Neural cell (in vitro differentiated cells): ENCODE results near the gene RNF13. TPM values are rescaled to one million over a fixed set of nuclear protein-coding genes. Genes with fewer than 3 reads are reported as not detected.
A peak's percentile ranks its signal among the peaks of the same experiment; 100 is the strongest.

Source experiments
- H2AFZ ChIP-seq: fragments of 200-600, 300-800 bp; sonication (generic), shearing (Covaris generic); 2 replicates; pipeline ENCODE4 v1.6.0; 2014; ENCODE audit warnings: low read depth, mild to moderate bottlenecking, antibody characterized with exemption, low read length, moderate library complexity
- H3F3A ChIP-seq: fragments of 200-600 bp; shearing (Covaris generic); 2 replicates; pipeline ENCODE4 v1.6.1; 2016; ENCODE audit warnings: mild to moderate bottlenecking, moderate library complexity, mixed read lengths, antibody characterized with exemption, low read length; ENCODE audit not compliant: insufficient read depth, poor library complexity, severe bottlenecking
- H3K27ac ChIP-seq: fragments of 200-600, 300-800 bp; sonication (generic), shearing (Covaris generic); 2 replicates; pipeline ENCODE4 v1.5.1; 2014; ENCODE audit warnings: mild to moderate bottlenecking, low read length, moderate library complexity
- H3K27me3 ChIP-seq: fragments of 300-800, 200-600 bp; sonication (generic), shearing (Covaris generic); 2 replicates; pipeline ENCODE4 v1.6.0; 2014; ENCODE audit warnings: mild to moderate bottlenecking, low read depth, low read length, moderate library complexity; ENCODE audit not compliant: insufficient read depth
- H3K36me3 ChIP-seq: fragments of 300-800, 200-600 bp; sonication (generic), shearing (Covaris generic); 2 replicates; pipeline ENCODE4 v1.5.1; 2014; ENCODE audit warnings: mild to moderate bottlenecking, antibody characterized with exemption, low read length, moderate library complexity; ENCODE audit not compliant: insufficient read depth
- H3K4me2 ChIP-seq: fragments of 300-800, 200-600 bp; sonication (generic), shearing (Covaris generic); 2 replicates; pipeline ENCODE4 v1.6.0; 2014; ENCODE audit warnings: mild to moderate bottlenecking, low read length
- H3K4me3 ChIP-seq: fragments of 300-800, 200-600 bp; sonication (generic), shearing (Covaris generic); 2 replicates; pipeline ENCODE4 v1.5.1; 2014; ENCODE audit warnings: mild to moderate bottlenecking, low read length, moderate library complexity
- H3K79me2 ChIP-seq: fragments of 200-600 bp; shearing (Covaris generic); replicated peaks from 2 replicates; pipeline ENCODE4 v1.6.0; 2014; ENCODE audit warnings: mild to moderate bottlenecking, low read length, moderate library complexity; ENCODE audit not compliant: insufficient read depth
- H3K9ac ChIP-seq: fragments of 300-800, 200-600 bp; sonication (generic), shearing (Covaris generic); 2 replicates; pipeline ENCODE4 v1.6.1; 2016; ENCODE audit warnings: mild to moderate bottlenecking, low read length, mixed read lengths
- H3K9me2 ChIP-seq: fragments of 200-600 bp; shearing (Covaris generic); 2 replicates; pipeline ENCODE4 v1.6.1; 2016; ENCODE audit warnings: mild to moderate bottlenecking, low read length, mixed read lengths; ENCODE audit not compliant: insufficient read depth
- H3K9me3 ChIP-seq: fragments of 200-600, 300-800 bp; sonication (generic), shearing (Covaris generic); 2 replicates; pipeline ENCODE4 v1.6.1; 2016; ENCODE audit warnings: mild to moderate bottlenecking, mixed run types, low read length, moderate library complexity, mixed read lengths
- H4K20me1 ChIP-seq: fragments of 200-600 bp; shearing (Covaris generic); 2 replicates; pipeline ENCODE4 v1.6.1; 2016; ENCODE audit warnings: mild to moderate bottlenecking, mixed run types; ENCODE audit not compliant: insufficient read depth
- EP300 ChIP-seq: fragments of 450-650 bp; conservative IDR thresholded peaks from 2 replicates; pipeline ENCODE4 v1.6.1; 2014; ENCODE audit warnings: antibody characterized with exemption, mild to moderate bottlenecking, moderate library complexity; ENCODE audit not compliant: poor library complexity, severe bottlenecking
- EZH2 ChIP-seq: fragments of 200-600, 300-800 bp; shearing (Covaris generic), sonication (generic); IDR thresholded peaks from 2 replicates; pipeline ENCODE4 v1.6.1; 2014; ENCODE audit warnings: antibody characterized with exemption, low read length, borderline replicate concordance, mild to moderate bottlenecking; ENCODE audit not compliant: insufficient read depth, poor library complexity, severe bottlenecking
- MXI1 ChIP-seq: fragments of 450-650 bp; conservative IDR thresholded peaks from 2 replicates; pipeline ENCODE4 v1.6.1; 2014; ENCODE audit warnings: antibody characterized with exemption, mild to moderate bottlenecking; ENCODE audit not compliant: poor library complexity, severe bottlenecking
- POLR2AphosphoS5 ChIP-seq: IDR thresholded peaks from 2 replicates; pipeline ENCODE4 v1.6.1; 2012
- RAD21 ChIP-seq: fragments of 450-650 bp; conservative IDR thresholded peaks from 2 replicates; pipeline ENCODE4 v1.6.1; 2014; ENCODE audit warnings: antibody characterized with exemption, mild to moderate bottlenecking, moderate library complexity
- SMC3 ChIP-seq: fragments of 450-650 bp; conservative IDR thresholded peaks from 2 replicates; pipeline ENCODE4 v1.6.1; 2014; ENCODE audit warnings: antibody characterized with exemption, mild to moderate bottlenecking, moderate library complexity; ENCODE audit not compliant: poor library complexity
- TAF1 ChIP-seq: IDR thresholded peaks from 2 replicates; pipeline ENCODE4 v1.6.1; 2012; ENCODE audit warnings: low read depth
- polyA plus RNA-seq: library from polyadenylated mRNA; depleted of rRNA; stranded (reverse); fragments of >200 nt; gene quantifications from 2 replicates; pipeline ENCODE4 v1.2.3, GENCODE V29; 2014
- TF ChIP-seq, protein P1 (sequence below): IDR thresholded peaks from 2 replicates; pipeline ENCODE4 v1.6.1; 2012; ENCODE audit warnings: borderline replicate concordance
- TF ChIP-seq, protein P2 (sequence below): fragments of 450-650 bp; IDR thresholded peaks from 2 replicates; pipeline ENCODE4 v1.5.1; 2014; ENCODE audit warnings: antibody characterized with exemption, mild to moderate bottlenecking, moderate library complexity; ENCODE audit not compliant: poor library complexity, severe bottlenecking

Gene RNF13
- polyA plus RNA-seq, 1 donor from 2014 or later, result 52.3 TPM

DNA sequence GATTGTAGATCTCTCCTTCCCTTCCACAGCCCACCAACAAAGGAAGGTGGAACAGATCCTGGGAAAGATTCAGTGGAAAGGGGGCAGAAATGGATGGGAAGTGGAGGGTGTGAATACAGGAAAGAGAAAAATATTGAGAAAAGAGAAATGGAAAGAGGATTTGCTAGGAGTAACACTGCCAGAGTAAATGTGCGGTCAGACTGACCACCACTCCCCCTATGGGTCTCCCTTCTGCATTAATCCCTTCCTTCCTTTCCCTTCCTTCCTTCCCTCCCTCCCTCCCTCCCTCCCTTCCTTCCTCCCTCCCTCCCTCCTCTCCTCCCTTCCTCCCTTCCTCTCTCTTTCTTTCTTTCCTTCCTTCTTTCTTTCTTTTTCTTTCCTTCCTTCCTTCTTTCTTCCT lies 48.7 kb upstream of the RNF13 start:
- Histone ChIP-seq H2AFZ (no peak overlapping the region), H3K27ac (no peak overlapping the region), H3K4me2 (no peak overlapping the region), H3K9me2 (no peaks in the 10 kb centered on the region), H4K20me1 (no peaks in the 10 kb centered on the region), H3K27me3 (no peaks in the 10 kb centered on the region), H3K36me3 (no peaks in the 10 kb centered on the region), H3K79me2 (no peaks in the 10 kb centered on the region), H3K9ac (no peak overlapping the region), H3K4me3 (no peak overlapping the region), H3F3A (no peaks in the 10 kb centered on the region), H3K9me3 (no peaks in the 10 kb centered on the region)
- TF ChIP-seq RAD21 (no peak), TAF1 (no peak), POLR2AphosphoS5 (no peak), EZH2 (no peak), EP300 (no peak), MXI1 (no peak)
- TF ChIP-seq, protein P1, sequence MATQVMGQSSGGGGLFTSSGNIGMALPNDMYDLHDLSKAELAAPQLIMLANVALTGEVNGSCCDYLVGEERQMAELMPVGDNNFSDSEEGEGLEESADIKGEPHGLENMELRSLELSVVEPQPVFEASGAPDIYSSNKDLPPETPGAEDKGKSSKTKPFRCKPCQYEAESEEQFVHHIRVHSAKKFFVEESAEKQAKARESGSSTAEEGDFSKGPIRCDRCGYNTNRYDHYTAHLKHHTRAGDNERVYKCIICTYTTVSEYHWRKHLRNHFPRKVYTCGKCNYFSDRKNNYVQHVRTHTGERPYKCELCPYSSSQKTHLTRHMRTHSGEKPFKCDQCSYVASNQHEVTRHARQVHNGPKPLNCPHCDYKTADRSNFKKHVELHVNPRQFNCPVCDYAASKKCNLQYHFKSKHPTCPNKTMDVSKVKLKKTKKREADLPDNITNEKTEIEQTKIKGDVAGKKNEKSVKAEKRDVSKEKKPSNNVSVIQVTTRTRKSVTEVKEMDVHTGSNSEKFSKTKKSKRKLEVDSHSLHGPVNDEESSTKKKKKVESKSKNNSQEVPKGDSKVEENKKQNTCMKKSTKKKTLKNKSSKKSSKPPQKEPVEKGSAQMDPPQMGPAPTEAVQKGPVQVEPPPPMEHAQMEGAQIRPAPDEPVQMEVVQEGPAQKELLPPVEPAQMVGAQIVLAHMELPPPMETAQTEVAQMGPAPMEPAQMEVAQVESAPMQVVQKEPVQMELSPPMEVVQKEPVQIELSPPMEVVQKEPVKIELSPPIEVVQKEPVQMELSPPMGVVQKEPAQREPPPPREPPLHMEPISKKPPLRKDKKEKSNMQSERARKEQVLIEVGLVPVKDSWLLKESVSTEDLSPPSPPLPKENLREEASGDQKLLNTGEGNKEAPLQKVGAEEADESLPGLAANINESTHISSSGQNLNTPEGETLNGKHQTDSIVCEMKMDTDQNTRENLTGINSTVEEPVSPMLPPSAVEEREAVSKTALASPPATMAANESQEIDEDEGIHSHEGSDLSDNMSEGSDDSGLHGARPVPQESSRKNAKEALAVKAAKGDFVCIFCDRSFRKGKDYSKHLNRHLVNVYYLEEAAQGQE, result no peak
- TF ChIP-seq, protein P2, sequence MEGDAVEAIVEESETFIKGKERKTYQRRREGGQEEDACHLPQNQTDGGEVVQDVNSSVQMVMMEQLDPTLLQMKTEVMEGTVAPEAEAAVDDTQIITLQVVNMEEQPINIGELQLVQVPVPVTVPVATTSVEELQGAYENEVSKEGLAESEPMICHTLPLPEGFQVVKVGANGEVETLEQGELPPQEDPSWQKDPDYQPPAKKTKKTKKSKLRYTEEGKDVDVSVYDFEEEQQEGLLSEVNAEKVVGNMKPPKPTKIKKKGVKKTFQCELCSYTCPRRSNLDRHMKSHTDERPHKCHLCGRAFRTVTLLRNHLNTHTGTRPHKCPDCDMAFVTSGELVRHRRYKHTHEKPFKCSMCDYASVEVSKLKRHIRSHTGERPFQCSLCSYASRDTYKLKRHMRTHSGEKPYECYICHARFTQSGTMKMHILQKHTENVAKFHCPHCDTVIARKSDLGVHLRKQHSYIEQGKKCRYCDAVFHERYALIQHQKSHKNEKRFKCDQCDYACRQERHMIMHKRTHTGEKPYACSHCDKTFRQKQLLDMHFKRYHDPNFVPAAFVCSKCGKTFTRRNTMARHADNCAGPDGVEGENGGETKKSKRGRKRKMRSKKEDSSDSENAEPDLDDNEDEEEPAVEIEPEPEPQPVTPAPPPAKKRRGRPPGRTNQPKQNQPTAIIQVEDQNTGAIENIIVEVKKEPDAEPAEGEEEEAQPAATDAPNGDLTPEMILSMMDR, result no peak

DNA sequence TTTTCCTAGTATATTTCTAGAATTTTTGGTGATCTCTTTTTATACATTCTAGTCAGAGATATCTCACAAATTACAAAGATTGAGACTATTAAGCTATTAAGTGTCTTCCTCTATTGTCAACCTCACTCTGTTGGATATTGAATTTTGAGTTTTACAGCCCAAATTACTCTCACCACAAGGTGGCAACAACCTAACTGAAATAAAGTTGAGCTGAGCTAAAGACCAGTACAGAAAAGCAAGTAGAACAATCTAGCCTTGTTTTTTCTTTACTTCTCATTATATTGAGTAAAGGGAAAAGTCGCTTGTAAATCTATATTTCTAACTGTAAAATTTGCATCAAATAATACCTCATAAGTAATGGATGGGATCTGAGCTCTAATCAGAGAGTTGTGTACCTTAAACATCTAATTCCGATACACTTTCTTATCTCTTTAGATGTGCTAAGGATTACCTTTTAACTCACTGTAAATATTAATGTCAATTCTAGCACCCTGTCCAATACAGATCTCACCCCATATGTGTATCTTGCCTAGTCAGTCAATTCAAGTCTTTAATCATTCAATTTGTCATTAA lies 47.2 kb upstream of the RNF13 start:
- H4K20me1 ChIP-seq, result no peaks in the 10 kb centered on the region
- no peak overlapping the region for H2AFZ ChIP-seq
- H3K9me3 ChIP-seq, result no peaks in the 10 kb centered on the region
- H3K9ac ChIP-seq, result no peak overlapping the region
- H3K4me3 ChIP-seq, result no peak overlapping the region
- no peaks in the 10 kb centered on the region for H3K9me2 ChIP-seq
- H3K36me3 ChIP-seq, result no peaks in the 10 kb centered on the region
- H3K27me3 ChIP-seq, result no peaks in the 10 kb centered on the region
- no peak overlapping the region for H3K4me2 ChIP-seq
- TF ChIP-seq RAD21 (peak; percentile 71), SMC3 (peak; percentile 75), TAF1 (no peak)
- TF ChIP-seq, protein P2, result peak; percentile 70
- no peaks in the 10 kb centered on the region for H3K79me2 ChIP-seq
- H3K27ac ChIP-seq, result no peak overlapping the region
- no peaks in the 10 kb centered on the region for H3F3A ChIP-seq
